ENCODE measurements around the gene EDN1. TPM values are rescaled to one million over a fixed set of nuclear protein-coding genes. Genes with fewer than 3 reads are reported as not detected.

The EDN1 gene
- total and polyA plus RNA-seq, 4 donors, result 8.3 to 10.9 (median 9.7) TPM

DNA sequence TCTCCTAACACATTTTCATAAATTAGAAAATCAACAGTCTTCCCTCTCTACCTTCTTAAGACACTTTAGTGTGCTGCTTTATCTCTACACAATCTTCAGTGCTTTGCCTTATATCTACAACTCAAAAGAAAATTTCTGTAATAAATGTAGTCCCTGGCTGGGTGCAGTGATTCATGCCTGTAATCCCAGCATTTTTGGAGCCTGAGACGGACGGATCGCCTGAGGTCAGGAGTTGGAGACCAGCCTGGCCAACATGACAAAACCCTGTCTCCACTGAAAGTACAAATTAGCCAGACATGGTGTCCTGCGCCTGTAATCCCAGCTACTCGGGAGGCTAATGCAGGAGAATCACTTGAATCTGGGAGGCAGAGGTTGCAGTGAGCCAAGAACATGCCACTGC lies 9.7 kb upstream of the EDN1 start:
- no peaks in the 10 kb centered on the region for H3K4me1 ChIP-seq (ENCODE audit: control insufficient read depth, insufficient read depth, low read length)
- no peak for DNase-seq (ENCODE audit: low read depth in 4 of 6, low spot score in 6 of 6)
- no peaks in the 10 kb centered on the region for H3K36me3 ChIP-seq (ENCODE audit: control insufficient read depth, insufficient read depth, low read length)
- H3K27me3 ChIP-seq (ENCODE audit: control insufficient read depth, insufficient read depth, low read length), result no peaks in the 10 kb centered on the region
- H3K9me3 ChIP-seq (ENCODE audit: control insufficient read depth, insufficient read depth, low read length), result no peaks in the 10 kb centered on the region
- WGBS (ENCODE audit: insufficient coverage), result 85% methylated on average over 3 of the region's 5 CpGs
- H3K27ac ChIP-seq (ENCODE audit: low read depth, low read length), result no peak overlapping the region
- no peak overlapping the region for H3K4me3 ChIP-seq (ENCODE audit: low read depth, low read length)

DNA sequence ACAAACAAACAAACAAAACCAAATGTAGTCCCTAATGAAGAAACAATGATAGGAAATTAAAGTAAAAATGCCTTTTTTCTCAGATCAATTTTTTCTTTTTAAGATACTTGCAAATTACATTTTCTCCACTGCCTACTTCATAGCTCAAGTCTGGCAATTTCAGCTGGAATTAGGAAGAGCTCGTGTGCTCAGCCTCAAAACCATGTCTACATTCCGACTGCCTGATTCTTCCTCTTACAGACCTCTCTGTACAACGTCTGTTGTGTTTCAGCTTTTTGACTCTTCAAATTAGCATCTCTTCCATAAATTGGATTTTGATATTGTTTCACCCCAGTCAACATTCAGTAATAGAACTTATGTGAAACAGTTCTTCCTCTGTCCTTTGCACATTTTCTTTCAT lies 9.3 kb upstream of the EDN1 start:
- no peaks in the 10 kb centered on the region for H3K27me3 ChIP-seq (ENCODE audit: control insufficient read depth, insufficient read depth, low read length)
- H3K27ac ChIP-seq (ENCODE audit: low read depth, low read length), result no peak overlapping the region
- 83% methylated on average over 3 of the region's 3 CpGs for WGBS (ENCODE audit: insufficient coverage)
- no peaks in the 10 kb centered on the region for H3K36me3 ChIP-seq (ENCODE audit: control insufficient read depth, insufficient read depth, low read length)
- H3K4me3 ChIP-seq (ENCODE audit: low read depth, low read length), result no peak overlapping the region
- DNase-seq (ENCODE audit: low read depth in 4 of 6, low spot score in 6 of 6), result no peak
- H3K9me3 ChIP-seq (ENCODE audit: control insufficient read depth, insufficient read depth, low read length), result no peaks in the 10 kb centered on the region
- no peaks in the 10 kb centered on the region for H3K4me1 ChIP-seq (ENCODE audit: control insufficient read depth, insufficient read depth, low read length)

DNA sequence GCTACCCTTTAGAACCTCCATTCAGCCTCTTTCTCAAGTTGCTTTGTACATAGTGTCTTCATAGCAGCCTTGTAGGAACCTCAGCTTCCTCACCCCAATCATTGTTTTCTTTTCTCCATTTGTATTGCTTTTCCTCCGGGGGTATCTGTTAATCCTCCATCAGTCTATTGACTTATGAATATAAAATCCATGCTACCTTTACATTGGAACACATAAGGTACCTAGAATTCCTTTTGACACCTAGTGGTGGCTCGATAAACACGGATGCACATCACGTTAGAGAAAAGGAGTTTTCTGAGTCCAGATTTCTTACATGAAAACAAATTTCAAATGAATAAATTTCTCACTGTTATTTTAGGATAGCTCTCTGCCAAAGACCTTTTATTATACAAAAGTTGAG lies 6.3 kb upstream of the EDN1 start:
- no peaks in the 10 kb centered on the region for H3K4me1 ChIP-seq (ENCODE audit: control insufficient read depth, insufficient read depth, low read length)
- no peaks in the 10 kb centered on the region for H3K9me3 ChIP-seq (ENCODE audit: control insufficient read depth, insufficient read depth, low read length)
- DNase-seq (ENCODE audit: low read depth in 4 of 6, low spot score in 6 of 6), result no peak
- H3K27me3 ChIP-seq (ENCODE audit: control insufficient read depth, insufficient read depth, low read length), result peaks cover 4% of the 10 kb centered on the region
- no peak overlapping the region for H3K4me3 ChIP-seq (ENCODE audit: low read depth, low read length)
- no peaks in the 10 kb centered on the region for H3K36me3 ChIP-seq (ENCODE audit: control insufficient read depth, insufficient read depth, low read length)
- no CpG with 5 or more reads among the region's 4 CpGs for WGBS (ENCODE audit: insufficient coverage)
- no peak overlapping the region for H3K27ac ChIP-seq (ENCODE audit: low read depth, low read length)

- peaks cover 14% of the 10 kb centered on the region for H3K4me1 ChIP-seq (ENCODE audit: control insufficient read depth, insufficient read depth, low read length)
- peaks cover 20% of the 10 kb centered on the region for H3K27me3 ChIP-seq (ENCODE audit: control insufficient read depth, insufficient read depth, low read length)
- no peak overlapping the region for H3K27ac ChIP-seq (ENCODE audit: low read depth, low read length)
- WGBS (ENCODE audit: insufficient coverage), result 100% methylated on average over 2 of the region's 4 CpGs
- H3K36me3 ChIP-seq (ENCODE audit: control insufficient read depth, insufficient read depth, low read length), result no peaks in the 10 kb centered on the region
- no peak overlapping the region for H3K4me3 ChIP-seq (ENCODE audit: low read depth, low read length)
- no peaks in the 10 kb centered on the region for H3K9me3 ChIP-seq (ENCODE audit: control insufficient read depth, insufficient read depth, low read length)
- DNase-seq (ENCODE audit: low read depth in 4 of 6, low spot score in 6 of 6), result no peak
Observed at GRCh38 chr6:12286373-12287110, 3.6 kb upstream of the EDN1 start.

GRCh38 chr6:12288211-12288618 lies 1.9 kb upstream of the EDN1 start:
- Histone ChIP-seq H3K4me3 (ENCODE audit: low read depth, low read length) (no peak overlapping the region), H3K27ac (ENCODE audit: low read depth, low read length) (no peak overlapping the region), H3K4me1 (ENCODE audit: control insufficient read depth, insufficient read depth, low read length) (peaks cover 22% of the 10 kb centered on the region), H3K36me3 (ENCODE audit: control insufficient read depth, insufficient read depth, low read length) (no peaks in the 10 kb centered on the region), H3K9me3 (ENCODE audit: control insufficient read depth, insufficient read depth, low read length) (no peaks in the 10 kb centered on the region), H3K27me3 (ENCODE audit: control insufficient read depth, insufficient read depth, low read length) (peaks cover 32% of the 10 kb centered on the region)
- no peak for DNase-seq (ENCODE audit: low read depth in 4 of 6, low spot score in 6 of 6)
- WGBS (ENCODE audit: insufficient coverage), result 85% methylated on average over 5 of the region's 13 CpGs

GRCh38 chr6:12288914-12289313 lies 1.2 kb upstream of the EDN1 start:
- no peak for DNase-seq (ENCODE audit: low read depth in 4 of 6, low spot score in 6 of 6)
- no peaks in the 10 kb centered on the region for H3K36me3 ChIP-seq (ENCODE audit: control insufficient read depth, insufficient read depth, low read length)
- no peak overlapping the region for H3K4me3 ChIP-seq (ENCODE audit: low read depth, low read length)
- H3K27me3 ChIP-seq (ENCODE audit: control insufficient read depth, insufficient read depth, low read length), result peaks cover 32% of the 10 kb centered on the region
- no peaks in the 10 kb centered on the region for H3K9me3 ChIP-seq (ENCODE audit: control insufficient read depth, insufficient read depth, low read length)
- no CpG with 5 or more reads among the region's 3 CpGs for WGBS (ENCODE audit: insufficient coverage)
- H3K4me1 ChIP-seq (ENCODE audit: control insufficient read depth, insufficient read depth, low read length), result peaks cover 22% of the 10 kb centered on the region
- H3K27ac ChIP-seq (ENCODE audit: low read depth, low read length), result no peak overlapping the region

- H3K4me1 ChIP-seq (ENCODE audit: control insufficient read depth, insufficient read depth, low read length), result peaks cover 22% of the 10 kb centered on the region
- H3K27ac ChIP-seq (ENCODE audit: low read depth, low read length), result no peak overlapping the region
- peak in 2 of 6 donors; percentile 32 to 44 for DNase-seq (ENCODE audit: low read depth in 4 of 6, low spot score in 6 of 6)
- H3K36me3 ChIP-seq (ENCODE audit: control insufficient read depth, insufficient read depth, low read length), result no peaks in the 10 kb centered on the region
- 0% methylated on average over 1 of the region's 13 CpGs for WGBS (ENCODE audit: insufficient coverage)
- peak overlapping the region; percentile 46 for H3K4me3 ChIP-seq (ENCODE audit: low read depth, low read length)
- H3K9me3 ChIP-seq (ENCODE audit: control insufficient read depth, insufficient read depth, low read length), result no peaks in the 10 kb centered on the region
- peaks cover 32% of the 10 kb centered on the region for H3K27me3 ChIP-seq (ENCODE audit: control insufficient read depth, insufficient read depth, low read length)
Observed at GRCh38 chr6:12289365-12289919, 719 bp upstream of the EDN1 start.

- peaks cover 32% of the 10 kb centered on the region for H3K27me3 ChIP-seq (ENCODE audit: control insufficient read depth, insufficient read depth, low read length)
- WGBS (ENCODE audit: insufficient coverage), result 34% methylated on average over 5 of the region's 12 CpGs
- H3K36me3 ChIP-seq (ENCODE audit: control insufficient read depth, insufficient read depth, low read length), result no peaks in the 10 kb centered on the region
- H3K4me3 ChIP-seq (ENCODE audit: low read depth, low read length), result peak overlapping the region; percentile 5
- peak in 1 of 6 donors; percentile 6 for DNase-seq (ENCODE audit: low read depth in 4 of 6, low spot score in 6 of 6)
- H3K4me1 ChIP-seq (ENCODE audit: control insufficient read depth, insufficient read depth, low read length), result peaks cover 22% of the 10 kb centered on the region
- no peak overlapping the region for H3K27ac ChIP-seq (ENCODE audit: low read depth, low read length)
- H3K9me3 ChIP-seq (ENCODE audit: control insufficient read depth, insufficient read depth, low read length), result no peaks in the 10 kb centered on the region
Observed at GRCh38 chr6:12291071-12291838, 1.1 kb downstream of the EDN1 start.

DNA sequence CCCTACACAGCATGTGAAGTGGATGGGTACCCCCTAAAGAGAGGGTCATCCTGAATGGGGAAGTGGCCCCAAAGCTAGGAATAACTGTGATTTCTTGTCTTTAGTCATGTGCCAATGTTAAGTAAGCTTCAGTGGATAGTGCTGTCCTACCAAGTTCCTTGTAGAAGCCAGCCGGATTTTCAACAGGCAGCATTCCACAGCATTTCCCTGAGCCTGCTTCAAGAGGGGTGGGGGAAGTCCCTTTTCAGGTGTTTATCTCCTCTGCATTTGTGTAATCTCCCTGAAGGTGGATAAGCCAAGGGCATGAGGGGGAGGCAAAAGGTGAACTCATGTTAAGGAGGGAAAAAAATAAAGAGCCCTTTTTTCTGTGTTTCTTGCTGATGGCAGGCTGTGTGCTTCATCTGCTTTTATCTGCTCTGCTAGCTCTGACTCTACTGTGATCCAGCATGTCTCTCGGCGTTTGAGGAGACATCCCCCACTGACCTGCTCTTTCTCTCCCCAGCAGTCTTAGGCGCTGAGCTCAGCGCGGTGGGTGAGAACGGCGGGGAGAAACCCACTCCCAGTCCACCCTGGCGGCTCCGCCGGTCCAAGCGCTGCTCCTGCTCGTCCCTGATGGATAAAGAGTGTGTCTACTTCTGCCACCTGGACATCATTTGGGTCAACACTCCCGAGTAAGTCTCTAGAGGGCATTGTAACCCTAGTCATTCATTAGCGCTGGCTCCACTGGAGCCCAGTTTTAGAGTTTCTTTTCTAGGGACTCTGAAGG lies 1.9 kb downstream of the EDN1 start:
- Histone ChIP-seq H3K27me3 (ENCODE audit: control insufficient read depth, insufficient read depth, low read length) (peaks cover 32% of the 10 kb centered on the region), H3K36me3 (ENCODE audit: control insufficient read depth, insufficient read depth, low read length) (no peaks in the 10 kb centered on the region), H3K27ac (ENCODE audit: low read depth, low read length) (no peak overlapping the region), H3K4me3 (ENCODE audit: low read depth, low read length) (peak overlapping the region; percentile 5), H3K9me3 (ENCODE audit: control insufficient read depth, insufficient read depth, low read length) (no peaks in the 10 kb centered on the region), H3K4me1 (ENCODE audit: control insufficient read depth, insufficient read depth, low read length) (peaks cover 22% of the 10 kb centered on the region)
- 18% methylated on average over 7 of the region's 15 CpGs for WGBS (ENCODE audit: insufficient coverage)
- DNase-seq (ENCODE audit: low read depth in 4 of 6, low spot score in 6 of 6), result peak in 1 of 6 donors; percentile 21
